HG03469 (cell line): ENCODE data around the gene FAM210A.

ENCODE experiments used
- ATAC-seq: cut with Tn5 transposase; IDR thresholded peaks from one replicate; pipeline ENCODE4 v1.9.1; 2021; ENCODE audit warnings: mild to moderate bottlenecking, moderate library complexity, moderate number of reproducible peaks; ENCODE audit not compliant: unreplicated experiment

The FAM210A gene

GRCh38 chr18:13624563-13625237, 101.7 kb downstream of the FAM210A start:
- no peak for ATAC-seq

DNA sequence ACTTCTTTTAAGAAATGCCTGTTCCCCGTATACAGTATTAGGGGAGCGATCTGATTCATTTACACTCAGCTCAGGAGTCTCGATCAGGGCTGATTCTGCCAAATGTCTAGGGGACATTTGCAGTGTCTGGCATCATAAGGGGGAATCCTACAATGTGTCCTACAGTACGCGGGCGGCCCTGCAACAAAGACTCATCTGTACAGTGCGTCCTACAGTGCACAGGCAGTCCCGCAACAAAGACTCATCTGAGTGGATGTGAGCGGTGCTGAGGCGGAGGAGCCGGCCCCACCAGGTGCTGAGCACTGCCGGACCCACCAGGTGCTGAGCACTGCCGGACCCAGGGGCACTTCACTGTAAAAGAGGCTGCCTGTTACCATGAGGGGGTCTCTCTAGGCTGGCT, 102.5 kb downstream of the FAM210A start:
- ATAC-seq = no peak

DNA sequence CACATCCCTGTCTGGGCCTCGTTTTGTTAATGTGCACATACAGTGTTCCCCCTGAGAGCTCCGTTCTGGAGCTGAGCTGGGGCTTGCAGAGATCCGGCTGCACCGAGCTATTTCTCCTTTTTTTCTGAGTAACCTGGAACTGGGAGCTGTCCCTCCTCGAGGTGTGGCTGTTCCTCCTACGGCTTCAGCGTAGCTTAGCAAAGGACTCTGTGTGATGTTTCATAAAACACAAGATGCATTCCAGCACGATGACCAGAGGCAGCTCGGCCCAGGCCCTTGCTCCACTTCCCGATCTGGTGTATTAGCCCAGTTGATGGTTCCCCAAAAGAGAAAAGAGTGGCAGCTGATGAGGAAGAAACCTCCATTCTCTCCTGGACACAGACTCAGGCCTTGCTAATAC, 103.0 kb downstream of the FAM210A start:
- ATAC-seq = no peak

DNA sequence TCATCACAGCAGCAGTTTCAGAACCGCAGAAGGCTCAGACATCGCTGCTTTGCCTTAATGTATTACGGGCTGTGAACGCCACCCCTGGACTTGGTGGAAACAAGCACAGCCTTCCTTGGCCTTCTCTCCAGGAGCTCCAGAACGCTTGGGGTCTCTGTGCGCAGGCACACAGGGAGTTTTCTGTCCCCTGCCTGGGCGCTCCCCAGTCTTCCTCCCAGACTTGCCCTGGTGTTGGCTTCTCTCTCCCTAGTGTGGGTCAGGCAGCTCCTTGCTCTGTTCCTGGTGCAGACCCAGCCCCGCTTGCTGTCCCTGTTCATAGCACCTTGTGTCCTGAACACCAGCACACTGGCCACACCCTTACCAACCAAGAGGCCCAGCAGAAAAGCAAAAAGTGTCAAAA, 103.6 kb downstream of the FAM210A start:
- ATAC-seq = no peak

GRCh38 chr18:13621886-13622619, 104.3 kb downstream of the FAM210A start:
- ATAC-seq = no peak

DNA sequence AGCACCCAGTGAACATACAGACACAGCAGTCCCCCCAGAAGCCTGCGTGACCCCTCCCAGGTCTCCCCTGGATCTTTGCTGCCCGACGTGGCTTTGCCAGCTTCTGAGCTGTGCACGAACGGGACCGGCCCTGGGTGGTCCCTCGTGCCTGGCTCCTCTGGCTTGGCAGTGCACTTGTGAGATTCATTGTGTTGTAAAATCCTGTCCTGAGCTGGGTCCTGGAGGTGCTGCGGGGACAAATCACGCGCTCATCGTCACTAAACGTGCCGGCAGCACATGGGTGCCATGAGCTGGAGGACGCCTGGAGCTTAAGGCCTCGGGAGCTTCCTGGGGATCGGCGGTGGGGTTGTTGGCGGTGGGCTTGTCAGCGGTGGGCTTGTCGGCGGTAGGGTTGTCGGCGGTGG, 104.9 kb downstream of the FAM210A start:
- no peak for ATAC-seq

DNA sequence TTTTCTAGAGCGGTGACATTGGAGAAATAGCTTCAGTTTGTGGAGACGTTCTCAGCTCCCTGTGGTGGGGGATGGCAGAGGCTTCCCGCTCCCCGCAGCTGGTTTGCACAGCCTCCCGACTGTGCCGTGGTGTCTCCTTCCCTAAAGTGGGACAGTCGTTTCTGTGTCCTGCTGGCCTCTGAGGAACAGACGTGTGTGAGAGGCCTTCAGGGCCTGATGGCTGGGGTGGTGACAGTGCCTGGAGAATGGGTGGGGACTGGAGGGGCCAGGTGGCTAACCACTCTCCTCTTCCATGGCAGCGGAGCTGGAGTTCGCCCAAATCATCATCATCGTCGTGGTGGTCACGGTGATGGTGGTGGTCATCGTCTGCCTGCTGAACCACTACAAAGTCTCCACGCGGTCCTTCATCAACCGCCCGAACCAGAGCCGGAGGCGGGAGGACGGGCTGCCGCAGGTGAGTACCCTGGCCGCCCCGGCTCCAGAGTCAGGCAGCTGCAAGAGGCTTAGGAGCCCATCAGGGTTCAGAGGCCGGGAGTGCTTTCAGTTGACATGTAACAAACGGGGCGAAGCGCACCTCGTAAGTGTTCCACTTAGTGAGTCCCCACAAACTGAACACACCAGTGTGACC, 105.4 kb downstream of the FAM210A start:
- ATAC-seq = no peak

- ATAC-seq = no peak
These were observed 106.1 kb downstream of the FAM210A start for GRCh38 chr18:13620206-13620672.

GRCh38 chr18:13619505-13620205, 106.7 kb downstream of the FAM210A start:
- ATAC-seq = no peak

DNA sequence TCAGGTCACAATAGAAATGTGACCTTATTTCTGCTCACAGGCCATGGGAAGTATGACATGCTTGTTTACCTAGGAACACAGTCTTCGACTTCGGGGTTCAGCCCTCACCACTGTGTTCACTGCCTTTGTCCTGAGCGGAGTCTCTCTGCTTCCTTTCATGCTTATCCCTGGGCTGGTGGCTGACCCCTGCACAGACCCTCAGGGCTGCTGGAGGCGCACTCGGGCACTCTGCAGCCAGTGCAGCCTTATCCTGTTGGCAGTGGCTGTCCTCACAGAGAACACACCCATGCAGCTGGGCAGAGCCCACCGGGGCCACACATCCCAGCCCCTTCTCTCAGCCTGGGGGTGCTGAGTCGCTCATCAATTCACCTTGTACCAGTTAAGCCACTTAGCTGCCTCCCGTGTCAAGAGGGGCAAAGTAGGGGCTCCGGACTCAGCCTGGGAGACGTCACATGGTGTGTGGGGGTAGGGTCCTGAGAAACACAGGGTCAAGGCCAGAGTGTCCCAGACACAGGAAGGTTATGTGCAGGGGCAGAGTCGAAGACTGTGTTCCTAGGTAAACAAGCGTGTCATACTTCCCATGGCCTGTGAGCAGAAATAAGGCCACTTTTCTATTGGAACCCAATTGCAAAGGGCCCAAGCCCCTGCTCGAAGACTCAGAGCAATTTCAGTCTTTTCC, 107.5 kb downstream of the FAM210A start:
- ATAC-seq = no peak

GRCh38 chr18:13617826-13618515, 108.4 kb downstream of the FAM210A start:
- no peak for ATAC-seq

DNA sequence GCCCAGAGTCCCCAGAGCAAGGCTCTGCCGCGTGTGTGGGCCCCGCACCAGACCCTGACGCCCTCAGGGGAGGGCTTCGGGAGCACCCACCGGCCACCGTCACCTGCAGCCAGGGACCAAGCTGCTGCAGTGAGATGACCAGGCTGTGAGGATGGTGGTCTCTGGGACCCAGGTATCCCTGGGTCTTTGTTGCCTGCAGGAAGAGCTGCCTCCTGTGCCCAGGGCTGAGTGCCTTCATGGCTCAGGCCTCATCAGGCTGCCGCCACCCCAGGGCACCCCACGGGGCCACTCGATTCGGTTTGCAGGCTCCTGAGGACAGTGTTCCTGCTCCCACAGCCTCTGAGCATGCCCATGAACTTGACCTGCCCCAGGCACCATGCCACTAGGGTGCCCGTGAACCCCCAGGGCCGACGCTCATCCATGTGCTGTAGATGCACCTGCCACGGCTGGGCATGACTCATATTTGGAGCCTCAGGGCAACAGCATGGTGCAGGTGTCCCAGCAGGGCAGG, 109.8 kb downstream of the FAM210A start:
- no peak for ATAC-seq

- ATAC-seq = no peak
These were observed 110.3 kb downstream of the FAM210A start for GRCh38 chr18:13616041-13616440.

DNA sequence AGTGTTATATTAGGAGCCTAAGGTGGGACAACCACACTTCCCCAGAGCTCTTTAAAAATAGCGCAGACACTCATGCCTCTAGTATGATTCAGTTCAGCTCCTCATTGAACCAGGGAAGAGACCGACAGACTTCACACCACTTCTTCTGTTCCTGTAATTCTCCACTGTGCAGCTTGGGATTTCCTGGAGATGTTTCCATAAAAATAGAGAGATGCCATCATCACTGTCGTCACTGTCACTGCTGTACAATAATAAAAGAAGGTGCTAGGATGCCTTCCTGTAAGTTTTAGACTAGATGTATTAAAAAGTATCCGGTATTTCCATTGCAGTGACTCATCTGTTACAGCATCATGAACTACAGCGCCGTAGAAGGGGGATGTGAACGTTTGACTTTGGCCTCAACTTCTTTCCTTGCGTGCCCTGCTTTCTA, 110.9 kb downstream of the FAM210A start:
- ATAC-seq = no peak

GRCh38 chr18:13614641-13615288, 111.6 kb downstream of the FAM210A start:
- no peak for ATAC-seq

GRCh38 chr18:13613591-13614501, 112.5 kb downstream of the FAM210A start:
- no peak for ATAC-seq
